Mucosa of descending colon (tissue), 3 donors: ENCODE data around the gene INPP5A. TPM values are rescaled to one million over a fixed set of nuclear protein-coding genes. Genes with fewer than 3 reads are reported as not detected.
A peak's percentile ranks its signal among the peaks of the same experiment; 100 is the strongest.
"Not testable (repeated sequence)": the region's sequence is repeated elsewhere in the genome, so short reads cannot be mapped to it uniquely, and the experiment has no call there.

Experiments
- ATAC-seq: fragments of 200-7000 bp; cut with Tn5 transposase; one replicate; pipeline ENCODE4 v1.9.1; 2020; ENCODE audit warnings: mild to moderate bottlenecking, moderate library complexity
- DNase-seq, 3 donors: peaks; one replicate each; pipeline ENCODE4 v3.0.0-alpha.2; 2020
- H3K36me3 ChIP-seq: fragments of 200-600 bp; one replicate; pipeline ENCODE4 v1.8.0; 2021; ENCODE audit warnings: low read depth, mild to moderate bottlenecking
- H3K4me1 ChIP-seq: fragments of 200-600 bp; one replicate; pipeline ENCODE4 v1.8.0; 2021; ENCODE audit warnings: low read depth, mild to moderate bottlenecking
- H3K4me3 ChIP-seq: fragments of 200-600 bp; one replicate; pipeline ENCODE4 v1.8.0; 2021; ENCODE audit warnings: mild to moderate bottlenecking
- H3K9me3 ChIP-seq: fragments of 200-600 bp; one replicate; pipeline ENCODE4 v1.8.0; 2021; ENCODE audit warnings: mild to moderate bottlenecking
- CTCF ChIP-seq: fragments of 200-600 bp; IDR thresholded peaks from one replicate; pipeline ENCODE4 v1.8.0; 2022; ENCODE audit warnings: antibody characterized with exemption, mild to moderate bottlenecking
- intact Hi-C, 2 donors: fragments of 100-400 bp; cut with DNase I in 1 of 2; cut with micrococcal nuclease in 1 of 2; formaldehyde crosslinking; loops; one replicate each; pipeline versions ENCODE4 v1.11.0 to v1.11.1; 2022; cut with DNase I, micrococcal nuclease
- total RNA-seq, 3 donors: library from RNA; stranded (reverse); fragmentation: NEBNext Ultra II Directional in 2 of 3; extraction: Animal tissue kit (Norgen Biotek cat#: 25700) in 2 of 3; gene quantifications; one replicate each; pipeline versions ENCODE4 v1.2.1 to v1.2.4, GENCODE V29; 2021 to 2023
- donor health status: DM: no; HTN: no; CAD: no; lungs with moderate emphysema.
- donor health status: DM: no; HTN: no; CAD: no.
- donor health status: DM: no; HTN: yes; CAD: no.

The INPP5A gene
- total RNA-seq, 3 donors from 2014 or later = 31.7 to 92.8 (median 32.0) TPM

- intact Hi-C loops = no loop called here
- DNase-seq = peak in 2 of 3 donors; percentile 32 to 39
- peaks cover 11% of the 10 kb centered on the region for H3K9me3 ChIP-seq
- ATAC-seq = no peak
- peaks cover 17% of the 10 kb centered on the region for H3K4me1 ChIP-seq
- H3K36me3 ChIP-seq = no peaks in the 10 kb centered on the region
- no peak overlapping the region for H3K4me3 ChIP-seq
- TF ChIP-seq CTCF = no peak
Observed at GRCh38 chr10:132701099-132701845, 163.7 kb downstream of the INPP5A start.

GRCh38 chr10:132701846-132702190 lies 164.2 kb downstream of the INPP5A start:
- H3K36me3 ChIP-seq = no peaks in the 10 kb centered on the region
- H3K9me3 ChIP-seq = peaks cover 11% of the 10 kb centered on the region
- DNase-seq (peak in 1 of 3 donors; percentile 29), ATAC-seq (no peak)
- intact Hi-C loops = no loop called here
- H3K4me3 ChIP-seq = no peak overlapping the region
- TF ChIP-seq CTCF = no peak
- H3K4me1 ChIP-seq = peaks cover 17% of the 10 kb centered on the region

GRCh38 chr10:132702601-132703418 lies 165.2 kb downstream of the INPP5A start:
- H3K4me1 ChIP-seq = peaks cover 20% of the 10 kb centered on the region
- ATAC-seq (no peak), DNase-seq (peak in 2 of 3 donors; percentile 23 to 48)

GRCh38 chr10:132703419-132704007 lies 165.9 kb downstream of the INPP5A start:
- Histone ChIP-seq H3K36me3 (no peaks in the 10 kb centered on the region), H3K9me3 (peaks cover 11% of the 10 kb centered on the region), H3K4me3 (no peak overlapping the region), H3K4me1 (peaks cover 20% of the 10 kb centered on the region)
- intact Hi-C loops = no loop called here
- ATAC-seq (no peak), DNase-seq (peak in 2 of 3 donors; percentile 15 to 33)
- no peak for TF ChIP-seq CTCF

More at GRCh38 chr10:132702601-132703418, 165.2 kb downstream of the INPP5A start:
- peaks cover 11% of the 10 kb centered on the region for H3K9me3 ChIP-seq
- H3K36me3 ChIP-seq = no peaks in the 10 kb centered on the region
- no peak overlapping the region for H3K4me3 ChIP-seq
- TF ChIP-seq CTCF = no peak
- intact Hi-C loops = no loop called here

GRCh38 chr10:132704008-132704814 lies 166.6 kb downstream of the INPP5A start:
- intact Hi-C loops = no loop called here

GRCh38 chr10:132704815-132705064 lies 167.2 kb downstream of the INPP5A start:
- H3K36me3 ChIP-seq, intact Hi-C loops, DNase-seq, H3K4me3 ChIP-seq, ATAC-seq: not testable (repeated sequence)
- H3K4me1 ChIP-seq = peaks cover 19% of the 10 kb centered on the region
- peaks cover 11% of the 10 kb centered on the region for H3K9me3 ChIP-seq

More at GRCh38 chr10:132704008-132704814, 166.6 kb downstream of the INPP5A start:
- DNase-seq (peak in 2 of 3 donors; percentile 17 to 22), ATAC-seq (no peak)
- Histone ChIP-seq H3K36me3 (no peaks in the 10 kb centered on the region), H3K4me3 (no peak overlapping the region), H3K9me3 (peaks cover 11% of the 10 kb centered on the region), H3K4me1 (peaks cover 20% of the 10 kb centered on the region)
- no peak for TF ChIP-seq CTCF
